Measurements from ENCODE around the gene C13orf46.

Gene C13orf46

GRCh38 chr13:113976711-113977684 lies 3.1 kb upstream of the C13orf46 start:
- Histone ChIP-seq H3K9me3 (ENCODE audit: control insufficient read depth, insufficient read depth, low read depth, low read length) (no peaks in the 10 kb centered on the region; the same call in 1 of the 2 replicates), H3K27me3 (ENCODE audit: control insufficient read depth, insufficient read depth, low read length) (no peaks in the 10 kb centered on the region), H3K36me3 (ENCODE audit: control insufficient read depth, insufficient read depth, low read length) (peaks cover 28% of the 10 kb centered on the region), H3K27ac (ENCODE audit: low read depth, low read length) (no peak overlapping the region), H3K4me1 (ENCODE audit: control insufficient read depth, insufficient read depth, low read length) (peaks cover 4% of the 10 kb centered on the region; the same call in 1 of the 2 replicates), H3K4me3 (ENCODE audit: low read depth, low read length) (no peak overlapping the region), H3K9ac (ENCODE audit: low read length) (no peak overlapping the region)

- Histone ChIP-seq H3K36me3 (ENCODE audit: control insufficient read depth, insufficient read depth, low read length) (peaks cover 21% of the 10 kb centered on the region), H3K4me1 (ENCODE audit: control insufficient read depth, insufficient read depth, low read length) (peaks cover 4% of the 10 kb centered on the region; the same call in 1 of the 2 replicates), H3K4me3 (ENCODE audit: low read depth, low read length) (no peak overlapping the region), H3K9ac (ENCODE audit: low read length) (no peak overlapping the region), H3K9me3 (ENCODE audit: control insufficient read depth, insufficient read depth, low read depth, low read length) (no peaks in the 10 kb centered on the region; the same call in 1 of the 2 replicates), H3K27ac (ENCODE audit: low read depth, low read length) (no peak overlapping the region), H3K27me3 (ENCODE audit: control insufficient read depth, insufficient read depth, low read length) (no peaks in the 10 kb centered on the region)
These were observed 1.5 kb upstream of the C13orf46 start for GRCh38 chr13:113975416-113975815.

GRCh38 chr13:113974304-113975281 lies 717 bp upstream of the C13orf46 start:
- Histone ChIP-seq H3K27me3 (ENCODE audit: control insufficient read depth, insufficient read depth, low read length) (no peaks in the 10 kb centered on the region), H3K4me1 (ENCODE audit: control insufficient read depth, insufficient read depth, low read length) (peaks cover 4% of the 10 kb centered on the region; the same call in 1 of the 2 replicates), H3K27ac (ENCODE audit: low read depth, low read length) (no peak overlapping the region), H3K9ac (ENCODE audit: low read length) (no peak overlapping the region), H3K36me3 (ENCODE audit: control insufficient read depth, insufficient read depth, low read length) (peaks cover 13% of the 10 kb centered on the region), H3K4me3 (ENCODE audit: low read depth, low read length) (no peak overlapping the region), H3K9me3 (ENCODE audit: control insufficient read depth, insufficient read depth, low read depth, low read length) (no peaks in the 10 kb centered on the region)

GRCh38 chr13:113972451-113973217 lies 1.2 kb downstream of the C13orf46 start:
- Histone ChIP-seq H3K4me3 (ENCODE audit: low read depth, low read length) (no peak overlapping the region), H3K9me3 (ENCODE audit: control insufficient read depth, insufficient read depth, low read depth, low read length) (no peaks in the 10 kb centered on the region), H3K36me3 (ENCODE audit: control insufficient read depth, insufficient read depth, low read length) (peaks cover 11% of the 10 kb centered on the region; the same call in 1 of the 2 replicates), H3K27ac (ENCODE audit: low read depth, low read length) (no peak overlapping the region), H3K27me3 (ENCODE audit: control insufficient read depth, insufficient read depth, low read length) (no peaks in the 10 kb centered on the region), H3K4me1 (ENCODE audit: control insufficient read depth, insufficient read depth, low read length) (peaks cover 4% of the 10 kb centered on the region; the same call in 1 of the 2 replicates), H3K9ac (ENCODE audit: low read length) (no peak overlapping the region)

- peaks cover 2% of the 10 kb centered on the region; the same call in 1 of the 2 replicates for H3K4me1 ChIP-seq (ENCODE audit: control insufficient read depth, insufficient read depth, low read length)
- H3K4me3 ChIP-seq (ENCODE audit: low read depth, low read length): no peak overlapping the region
- H3K27me3 ChIP-seq (ENCODE audit: control insufficient read depth, insufficient read depth, low read length): no peaks in the 10 kb centered on the region
- no peak overlapping the region for H3K9ac ChIP-seq (ENCODE audit: low read length)
- peaks cover 5% of the 10 kb centered on the region; the same call in 1 of the 2 replicates for H3K9me3 ChIP-seq (ENCODE audit: control insufficient read depth, insufficient read depth, low read depth, low read length)
- H3K36me3 ChIP-seq (ENCODE audit: control insufficient read depth, insufficient read depth, low read length): peaks cover 6% of the 10 kb centered on the region; the same call in 1 of the 2 replicates
- no peak overlapping the region for H3K27ac ChIP-seq (ENCODE audit: low read depth, low read length)
These were observed 2.2 kb downstream of the C13orf46 start for GRCh38 chr13:113971471-113972231.

- Histone ChIP-seq H3K27me3 (ENCODE audit: control insufficient read depth, insufficient read depth, low read length) (no peaks in the 10 kb centered on the region), H3K4me3 (ENCODE audit: low read depth, low read length) (no peak overlapping the region), H3K36me3 (ENCODE audit: control insufficient read depth, insufficient read depth, low read length) (peaks cover 6% of the 10 kb centered on the region; the same call in 1 of the 2 replicates), H3K9me3 (ENCODE audit: control insufficient read depth, insufficient read depth, low read depth, low read length) (peaks cover 12% of the 10 kb centered on the region), H3K9ac (ENCODE audit: low read length) (no peak overlapping the region), H3K27ac (ENCODE audit: low read depth, low read length) (no peak overlapping the region), H3K4me1 (ENCODE audit: control insufficient read depth, insufficient read depth, low read length) (no peaks in the 10 kb centered on the region)
These were observed 2.9 kb downstream of the C13orf46 start for GRCh38 chr13:113970810-113971470.

GRCh38 chr13:113969973-113970611 lies 3.8 kb downstream of the C13orf46 start:
- Histone ChIP-seq H3K27me3 (ENCODE audit: control insufficient read depth, insufficient read depth, low read length) (no peaks in the 10 kb centered on the region), H3K4me1 (ENCODE audit: control insufficient read depth, insufficient read depth, low read length) (no peaks in the 10 kb centered on the region), H3K9ac (ENCODE audit: low read length) (no peak overlapping the region), H3K9me3 (ENCODE audit: control insufficient read depth, insufficient read depth, low read depth, low read length) (peaks cover 21% of the 10 kb centered on the region), H3K36me3 (ENCODE audit: control insufficient read depth, insufficient read depth, low read length) (peaks cover 3% of the 10 kb centered on the region; the same call in 1 of the 2 replicates), H3K27ac (ENCODE audit: low read depth, low read length) (no peak overlapping the region), H3K4me3 (ENCODE audit: low read depth, low read length) (no peak overlapping the region)

- no peaks in the 10 kb centered on the region; the same call in 1 of the 2 replicates for H3K36me3 ChIP-seq (ENCODE audit: control insufficient read depth, insufficient read depth, low read length)
- H3K9ac ChIP-seq (ENCODE audit: low read length): no peak overlapping the region
- H3K27ac ChIP-seq (ENCODE audit: low read depth, low read length): no peak overlapping the region
- H3K27me3 ChIP-seq (ENCODE audit: control insufficient read depth, insufficient read depth, low read length): no peaks in the 10 kb centered on the region
- no peaks in the 10 kb centered on the region for H3K4me1 ChIP-seq (ENCODE audit: control insufficient read depth, insufficient read depth, low read length)
- peaks cover 25% of the 10 kb centered on the region for H3K9me3 ChIP-seq (ENCODE audit: control insufficient read depth, insufficient read depth, low read depth, low read length)
- H3K4me3 ChIP-seq (ENCODE audit: low read depth, low read length): no peak overlapping the region
These were observed 4.4 kb downstream of the C13orf46 start for GRCh38 chr13:113969311-113969972.

Measured in HUES6 (cell line).